ENCODE data around the gene H1-8. TPM values are rescaled to one million over a fixed set of nuclear protein-coding genes. Genes with fewer than 3 reads are reported as not detected.
A peak's percentile ranks its signal among the peaks of the same experiment; 100 is the strongest.

The H1-8 gene
- total RNA-seq, 4 donors from 2014 or later = not detected

GRCh38 chr3:129597087-129597999 lies 54.4 kb downstream of the H1-8 start:
- in situ Hi-C loops (cut with MboI; ENCODE audit: low sequenced_read_pairs in 4 of 4) = no loop called here

GRCh38 chr3:129598000-129598381 lies 55.0 kb downstream of the H1-8 start:
- H3K36me3 ChIP-seq = no peaks in the 10 kb centered on the region
- no peaks in the 10 kb centered on the region for H3K9me3 ChIP-seq
- H3K27me3 ChIP-seq = no peaks in the 10 kb centered on the region
- H3K4me3 ChIP-seq = peak overlapping the region in 1 of 4 donors; percentile 22
- H3K4me1 ChIP-seq = peaks cover 73 to 85% of the 10 kb centered on the region in 2 donors
- intact Hi-C loops (cut with DNase I; ENCODE audit: low total_unique reads) (loop anchor here (5.0 kb wide), 1 partner anchor 96 kb away; no protein-coding TSS in a partner anchor), in situ Hi-C loops (cut with MboI; ENCODE audit: low sequenced_read_pairs in 4 of 4) (no loop called here)
- H3K27ac ChIP-seq = peak overlapping the region; percentile 68 to 86 (median 81)
- DNase-seq = no peak
- TF ChIP-seq, protein P1, sequence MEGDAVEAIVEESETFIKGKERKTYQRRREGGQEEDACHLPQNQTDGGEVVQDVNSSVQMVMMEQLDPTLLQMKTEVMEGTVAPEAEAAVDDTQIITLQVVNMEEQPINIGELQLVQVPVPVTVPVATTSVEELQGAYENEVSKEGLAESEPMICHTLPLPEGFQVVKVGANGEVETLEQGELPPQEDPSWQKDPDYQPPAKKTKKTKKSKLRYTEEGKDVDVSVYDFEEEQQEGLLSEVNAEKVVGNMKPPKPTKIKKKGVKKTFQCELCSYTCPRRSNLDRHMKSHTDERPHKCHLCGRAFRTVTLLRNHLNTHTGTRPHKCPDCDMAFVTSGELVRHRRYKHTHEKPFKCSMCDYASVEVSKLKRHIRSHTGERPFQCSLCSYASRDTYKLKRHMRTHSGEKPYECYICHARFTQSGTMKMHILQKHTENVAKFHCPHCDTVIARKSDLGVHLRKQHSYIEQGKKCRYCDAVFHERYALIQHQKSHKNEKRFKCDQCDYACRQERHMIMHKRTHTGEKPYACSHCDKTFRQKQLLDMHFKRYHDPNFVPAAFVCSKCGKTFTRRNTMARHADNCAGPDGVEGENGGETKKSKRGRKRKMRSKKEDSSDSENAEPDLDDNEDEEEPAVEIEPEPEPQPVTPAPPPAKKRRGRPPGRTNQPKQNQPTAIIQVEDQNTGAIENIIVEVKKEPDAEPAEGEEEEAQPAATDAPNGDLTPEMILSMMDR (IDR thresholded peaks at IDR 0.05 in 4 of 5, conservative IDR thresholded peaks at IDR 0.05 in 1 of 5) = no peak
- no peak for TF ChIP-seq POLR2A (IDR thresholded peaks at IDR 0.05)
- ATAC-seq = no peak

More at GRCh38 chr3:129597087-129597999, 54.4 kb downstream of the H1-8 start:
- no peaks in the 10 kb centered on the region for H3K27me3 ChIP-seq
- ATAC-seq = peak in 1 of 2 donors; percentile 14
- intact Hi-C loops (cut with DNase I; ENCODE audit: low total_unique reads) = loop anchor here (5.0 kb wide), 1 partner anchor 95 kb away; no protein-coding TSS in a partner anchor
- no peak for DNase-seq
- H3K27ac ChIP-seq = peak overlapping the region; percentile 68 to 86 (median 81)
- TF ChIP-seq, protein P1 (IDR thresholded peaks at IDR 0.05 in 4 of 5, conservative IDR thresholded peaks at IDR 0.05 in 1 of 5) = no peak
- no peak for TF ChIP-seq POLR2A (IDR thresholded peaks at IDR 0.05)
- H3K4me3 ChIP-seq = peak overlapping the region in 3 of 4 donors; percentile 0 to 32 (median 22)
- no peaks in the 10 kb centered on the region for H3K9me3 ChIP-seq
- peaks cover 74 to 80% of the 10 kb centered on the region in 2 donors for H3K4me1 ChIP-seq
- no peaks in the 10 kb centered on the region for H3K36me3 ChIP-seq

DNA sequence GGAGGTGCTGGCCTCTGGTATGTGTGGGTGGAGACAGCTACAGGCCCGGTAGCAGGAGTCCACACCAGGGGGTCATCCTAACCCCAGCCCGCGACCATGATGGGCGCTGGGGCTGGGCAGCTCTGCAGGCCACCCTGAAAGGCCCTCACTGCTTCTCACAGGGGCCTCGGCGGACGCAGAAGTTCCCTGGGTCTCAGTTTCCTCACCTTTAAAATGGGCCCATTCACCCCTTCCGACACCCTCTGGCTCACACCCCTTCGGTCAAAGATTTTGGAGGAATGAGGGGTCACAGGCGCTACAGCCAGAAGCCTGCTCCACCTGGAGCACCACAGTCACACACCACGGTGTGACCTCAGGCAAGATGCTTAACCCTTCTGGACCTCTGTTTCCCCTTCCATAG lies 55.5 kb downstream of the H1-8 start:
- H3K4me1 ChIP-seq = peaks cover 73 to 83% of the 10 kb centered on the region in 2 donors
- H3K27me3 ChIP-seq = no peaks in the 10 kb centered on the region
- H3K27ac ChIP-seq = peak overlapping the region; percentile 68 to 86 (median 81)
- no peak for ATAC-seq
- no peaks in the 10 kb centered on the region for H3K36me3 ChIP-seq
- in situ Hi-C loops (cut with MboI; ENCODE audit: low sequenced_read_pairs in 4 of 4) = no loop called here
- DNase-seq = no peak
- intact Hi-C loops (cut with DNase I; ENCODE audit: low total_unique reads) = loop anchor here (5.0 kb wide), 1 partner anchor 96 kb away; no protein-coding TSS in a partner anchor
- no peaks in the 10 kb centered on the region for H3K9me3 ChIP-seq
- TF ChIP-seq, protein P1 (IDR thresholded peaks at IDR 0.05 in 4 of 5, conservative IDR thresholded peaks at IDR 0.05 in 1 of 5) = no peak
- TF ChIP-seq POLR2A (IDR thresholded peaks at IDR 0.05) = no peak
- H3K4me3 ChIP-seq = no peak overlapping the region

DNA sequence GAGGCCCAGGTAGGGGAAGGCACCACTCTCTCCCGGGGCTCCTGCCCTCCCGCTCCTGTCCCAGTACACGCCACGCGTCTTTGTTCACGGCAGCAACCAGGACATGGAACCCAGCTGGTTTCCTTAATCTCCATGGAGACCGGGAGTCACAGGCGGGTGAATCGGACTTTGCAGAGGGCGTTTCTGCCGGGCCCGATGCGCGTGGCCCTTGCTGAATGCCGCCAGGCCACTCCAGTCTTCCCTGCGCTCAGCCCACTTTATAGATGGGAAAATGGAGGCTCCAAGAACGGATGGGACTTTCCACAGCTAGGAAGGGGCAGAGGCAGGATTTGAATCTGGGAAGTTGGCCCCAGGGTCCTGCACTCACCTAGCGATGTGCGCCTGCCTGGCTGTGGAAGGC lies 56.1 kb downstream of the H1-8 start:
- Histone ChIP-seq H3K4me3 (no peak overlapping the region), H3K9me3 (no peaks in the 10 kb centered on the region), H3K4me1 (peaks cover 72 to 81% of the 10 kb centered on the region in 2 donors), H3K27me3 (no peaks in the 10 kb centered on the region), H3K27ac (peak overlapping the region; percentile 68 to 86 (median 81)), H3K36me3 (no peaks in the 10 kb centered on the region)
- intact Hi-C loops (cut with DNase I; ENCODE audit: low total_unique reads) = loop anchor here (5.0 kb wide), 1 partner anchor 97 kb away; no protein-coding TSS in a partner anchor
- DNase-seq (no peak), ATAC-seq (no peak)
- in situ Hi-C loops (cut with MboI; ENCODE audit: low sequenced_read_pairs in 4 of 4) = no loop called here
- no peak for TF ChIP-seq POLR2A (IDR thresholded peaks at IDR 0.05)
- TF ChIP-seq, protein P1 (IDR thresholded peaks at IDR 0.05 in 4 of 5, conservative IDR thresholded peaks at IDR 0.05 in 1 of 5) = no peak

Measured in gastrocnemius medialis (tissue), 4 donors.